HG03342 (cell line): ENCODE measurements around the gene RRAD.
A peak's percentile ranks its signal among the peaks of the same experiment; 100 is the strongest.

Experiments used
- ATAC-seq: cut with Tn5 transposase; IDR thresholded peaks from one replicate; pipeline ENCODE4 v1.9.1; 2021; ENCODE audit warnings: mild to moderate bottlenecking, moderate library complexity; ENCODE audit not compliant: unreplicated experiment

The RRAD gene

GRCh38 chr16:66886914-66887313, 38.4 kb downstream of the RRAD start:
- no peak for ATAC-seq

GRCh38 chr16:66886321-66886720, 39.0 kb downstream of the RRAD start:
- ATAC-seq, result no peak

- no peak for ATAC-seq
Observed at GRCh38 chr16:66885491-66885890, 39.8 kb downstream of the RRAD start.

- no peak for ATAC-seq
Observed at GRCh38 chr16:66882702-66883101, 42.6 kb downstream of the RRAD start.

- no peak for ATAC-seq
Observed at GRCh38 chr16:66881964-66882508, 43.3 kb downstream of the RRAD start.

- ATAC-seq, result no peak
Observed at GRCh38 chr16:66881560-66881959, 43.8 kb downstream of the RRAD start.

- ATAC-seq, result peak; percentile 1
Observed at GRCh38 chr16:66881014-66881417, 44.3 kb downstream of the RRAD start.

- ATAC-seq, result peak; percentile 95
Observed at GRCh38 chr16:66880288-66881013, 44.9 kb downstream of the RRAD start, which contains the start of gene PDP2. TSS of gene PDP2 (plus strand) at chr16:66880515. CDS start at chr16:66884285, 3,770 bp downstream.

- ATAC-seq, result no peak
Observed at GRCh38 chr16:66878067-66878466, 47.3 kb downstream of the RRAD start.

GRCh38 chr16:66874079-66874775, 51.1 kb downstream of the RRAD start:
- no peak for ATAC-seq

GRCh38 chr16:66873685-66874055, 51.7 kb downstream of the RRAD start:
- no peak for ATAC-seq

GRCh38 chr16:66872943-66873684, 52.2 kb downstream of the RRAD start:
- ATAC-seq, result peak; percentile 78

GRCh38 chr16:66872559-66872942, 52.8 kb downstream of the RRAD start:
- ATAC-seq, result no peak

- ATAC-seq, result no peak
Observed at GRCh38 chr16:66871840-66872239, 53.5 kb downstream of the RRAD start.
